Inflammatory macrophage (primary cell): ENCODE results near the gene SELL.
"Not testable (repeated sequence)": the region's sequence is repeated elsewhere in the genome, so short reads cannot be mapped to it uniquely, and the experiment has no call there.

ENCODE experiments used
- DNase-seq, 2 donors: peaks; one replicate each; pipeline ENCODE4 v3.0.0-alpha.2; 2020 to 2022

The SELL gene

DNA sequence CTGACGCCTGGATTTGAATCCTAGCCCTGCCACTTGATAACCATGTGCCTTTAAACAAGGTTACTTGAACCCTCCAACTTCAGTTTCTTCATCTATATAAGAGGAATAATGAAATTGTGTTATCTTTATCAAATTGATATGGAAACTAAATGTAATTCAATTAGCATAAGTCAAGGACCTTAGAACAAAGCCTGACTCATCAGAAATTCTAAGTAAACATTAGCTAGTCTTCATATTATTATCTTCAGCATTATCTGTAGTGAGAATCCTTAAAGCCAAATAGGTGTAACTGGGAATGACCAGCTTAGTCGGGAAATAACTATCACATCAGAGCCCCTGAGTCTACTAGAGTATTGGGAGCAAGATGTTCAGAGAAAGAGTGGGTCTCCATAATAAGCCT lies 6.6 kb downstream of the SELL start:
- no peak for DNase-seq

GRCh38 chr1:169701261-169702005 lies 10.0 kb downstream of the SELL start:
- no peak for DNase-seq

DNA sequence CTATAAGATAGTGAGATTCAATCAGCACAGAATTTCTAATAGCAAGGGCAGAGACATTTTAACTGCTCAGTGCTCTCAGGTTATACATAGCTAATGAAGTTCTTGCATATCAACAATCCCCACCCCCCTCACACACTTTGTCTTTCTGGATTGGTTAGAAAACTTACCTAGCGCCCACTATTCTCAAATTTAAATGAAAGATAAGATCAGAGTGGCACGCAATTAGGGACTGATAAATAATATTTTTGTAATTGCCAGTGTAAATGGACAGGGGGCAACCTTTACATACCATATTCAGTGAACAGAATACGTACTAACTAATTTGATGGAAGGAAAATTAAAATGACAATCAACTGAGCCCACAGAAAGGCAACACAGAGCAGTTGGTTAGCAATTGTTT lies 11.7 kb downstream of the SELL start:
- no peak for DNase-seq

- no peak for DNase-seq
Measured at GRCh38 chr1:169698976-169699375, 12.4 kb downstream of the SELL start.

DNA sequence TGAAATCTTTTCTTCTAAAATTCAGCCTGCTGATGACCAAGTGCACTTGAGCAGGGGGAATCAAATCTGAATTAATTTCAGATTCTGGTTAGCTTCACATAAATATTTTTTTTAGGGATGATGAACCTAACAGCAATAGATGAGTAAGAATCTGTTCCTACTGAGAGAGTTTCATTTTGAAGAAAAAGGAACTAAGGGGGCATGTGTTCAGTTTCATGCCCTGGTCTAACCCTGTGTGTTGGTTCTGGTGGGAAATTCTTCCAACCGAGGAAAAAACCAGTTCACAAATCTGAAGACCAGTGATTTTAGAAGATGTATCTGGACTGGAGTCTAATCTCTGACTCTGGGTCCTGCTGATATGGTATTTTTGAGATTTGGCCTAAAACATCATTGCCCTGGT lies 13.7 kb downstream of the SELL start:
- peak; percentile 44 to 53 for DNase-seq

DNA sequence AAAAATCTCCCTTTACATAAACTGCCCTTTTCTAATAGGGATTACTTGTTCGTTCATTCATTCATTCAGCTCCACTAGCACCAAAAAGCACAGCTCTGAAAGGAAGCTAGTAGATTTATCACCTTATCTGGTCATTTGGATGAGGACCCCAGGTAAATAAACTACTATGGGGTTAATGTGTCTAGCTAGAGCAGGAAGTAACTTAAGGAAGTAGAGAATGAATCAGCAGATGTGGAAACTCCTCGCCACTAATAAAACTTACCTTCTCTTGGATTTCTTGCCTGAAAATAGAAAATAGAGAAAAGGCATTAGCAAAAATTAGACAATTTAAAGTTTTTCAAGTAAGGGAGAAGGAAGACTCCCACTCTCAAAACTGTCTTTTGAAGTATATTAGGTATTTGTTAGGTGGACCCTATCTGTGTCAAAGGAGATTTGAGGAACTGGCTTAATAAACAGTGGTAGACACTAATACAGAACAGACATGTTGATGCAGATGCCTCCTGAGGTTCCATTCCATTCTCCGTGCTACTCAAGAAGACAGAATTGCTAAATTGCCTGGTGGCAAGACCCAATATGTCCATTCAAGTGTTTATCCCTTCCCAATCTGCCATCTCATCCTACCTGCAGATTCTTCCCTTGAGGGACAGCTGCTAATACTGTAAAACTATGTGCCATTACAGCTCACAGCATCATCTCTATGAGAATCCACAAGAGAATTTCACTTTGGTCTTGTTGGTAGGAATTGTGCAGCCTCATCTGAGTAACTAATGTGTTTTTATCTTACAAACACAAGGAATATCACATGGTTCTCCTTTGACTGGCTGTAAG lies 14.9 kb downstream of the SELL start:
- peak in 1 of 2 donors; percentile 30 for DNase-seq

- no peak for DNase-seq
Measured at GRCh38 chr1:169694304-169695075, 16.9 kb downstream of the SELL start.

DNA sequence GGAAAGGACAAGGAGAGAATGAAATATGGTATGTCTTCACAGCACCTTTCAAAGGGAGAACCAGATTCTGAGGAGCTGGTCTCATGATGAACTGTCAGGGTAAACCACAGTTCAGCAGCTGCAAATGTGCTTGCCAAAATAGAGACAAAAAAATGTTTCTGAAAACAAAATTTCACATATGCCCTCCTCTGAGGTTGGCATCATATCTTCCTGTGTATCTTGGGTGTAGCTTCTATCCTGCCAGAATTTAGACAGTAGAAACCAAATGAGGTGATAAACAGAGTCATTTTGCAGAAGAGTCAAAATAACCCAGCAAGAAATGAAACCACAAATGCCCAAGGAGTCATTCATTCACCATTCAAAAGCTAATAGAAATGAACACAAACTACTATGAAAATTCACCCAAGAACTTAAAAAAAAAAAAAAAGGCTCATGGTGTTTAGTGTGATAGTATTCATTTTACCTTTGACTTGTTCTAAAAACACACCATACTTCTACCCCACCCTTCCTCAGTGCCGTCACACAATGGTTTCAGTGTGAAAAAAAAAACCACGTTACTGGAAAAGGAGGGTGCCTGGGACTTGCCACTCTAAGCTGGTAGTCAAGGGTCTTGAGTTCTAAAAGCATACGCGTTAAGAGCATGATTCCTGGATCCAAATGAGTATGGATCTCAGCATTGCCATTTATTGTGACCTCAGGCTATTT lies 18.5 kb downstream of the SELL start:
- DNase-seq, result peak; percentile 40 to 50

- DNase-seq, result no peak
Measured at GRCh38 chr1:169690489-169690888, 20.9 kb downstream of the SELL start.

- no peak for DNase-seq
Measured at GRCh38 chr1:169689395-169689794, 22.0 kb downstream of the SELL start.

DNA sequence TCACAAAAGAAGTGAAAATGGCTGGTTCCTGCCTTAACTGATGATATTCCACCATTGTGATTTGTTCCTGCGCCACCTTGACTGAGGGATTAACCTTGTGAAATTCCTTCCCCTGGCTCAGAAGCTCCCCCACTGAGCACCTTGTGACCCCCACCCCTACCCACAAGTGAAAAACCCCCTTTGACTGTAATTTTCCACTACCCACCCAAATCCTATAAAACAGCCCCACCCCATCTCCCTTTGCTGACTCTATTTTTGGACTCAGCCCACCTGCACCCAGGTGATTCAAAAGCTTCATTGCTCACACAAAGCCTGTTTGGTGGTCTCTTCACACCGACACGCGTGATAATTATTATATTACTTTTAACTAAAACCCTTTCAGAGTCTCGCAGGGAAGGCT lies 23.0 kb downstream of the SELL start:
- DNase-seq, result not testable (repeated sequence)

DNA sequence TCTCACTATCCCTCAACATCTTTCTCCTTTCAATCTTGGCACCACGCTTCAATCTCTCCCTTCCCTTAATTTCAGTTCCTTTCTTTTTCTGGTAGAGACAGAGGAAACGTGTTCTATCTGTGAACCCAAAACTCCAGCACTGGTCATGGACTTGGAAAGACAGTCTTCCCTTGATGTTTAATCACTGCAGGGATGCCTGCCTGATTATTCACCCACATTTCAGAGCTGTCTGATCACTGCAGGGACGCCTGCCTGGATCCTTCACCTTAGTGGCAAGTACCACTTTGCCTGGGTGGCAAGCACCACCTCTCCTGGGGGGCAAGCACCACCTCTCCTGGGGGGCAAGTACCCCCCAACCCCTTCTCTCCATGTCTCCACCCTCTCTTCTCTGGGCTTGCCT lies 27.8 kb downstream of the SELL start:
- no peak for DNase-seq

DNA sequence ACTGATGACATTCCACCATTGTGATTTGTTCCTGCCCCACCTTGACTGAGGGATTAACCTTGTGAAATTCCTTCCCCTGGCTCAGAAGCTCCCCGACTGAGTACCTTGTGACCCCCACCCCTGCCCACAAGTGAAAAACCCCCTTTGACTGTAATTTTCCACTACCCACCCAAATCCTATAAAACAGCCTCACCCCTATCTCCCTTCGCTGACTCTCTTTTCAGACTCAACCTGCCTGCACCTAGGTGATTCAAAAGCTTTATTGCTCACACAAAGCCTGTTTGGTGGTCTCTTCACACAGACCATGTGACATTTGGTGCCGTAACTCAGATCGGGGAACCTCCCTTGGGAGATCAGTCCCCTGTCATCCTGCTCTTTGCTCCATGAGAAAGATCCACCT lies 28.3 kb downstream of the SELL start:
- not testable (repeated sequence) for DNase-seq

- DNase-seq, result no peak
Measured at GRCh38 chr1:169682071-169682470, 29.3 kb downstream of the SELL start.

DNA sequence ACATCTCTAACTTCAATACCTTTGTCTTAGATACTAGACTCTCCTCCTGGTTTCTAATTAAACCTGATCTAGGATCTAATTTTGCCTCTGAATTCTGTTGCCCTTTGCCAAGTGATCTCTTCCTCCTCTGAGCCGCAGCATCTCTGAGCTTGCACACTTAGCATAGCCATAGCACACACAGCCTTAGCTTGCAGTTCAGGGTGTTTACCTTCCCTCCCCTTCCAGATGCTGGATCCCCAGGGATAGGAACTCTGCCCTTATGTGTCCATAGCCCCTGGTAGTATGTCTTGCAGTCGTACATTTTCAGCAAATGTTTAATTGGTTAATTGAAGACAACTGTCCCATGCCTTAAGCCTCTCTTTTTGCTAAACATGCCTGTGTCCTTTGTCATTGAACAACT lies 30.3 kb downstream of the SELL start:
- DNase-seq, result no peak

DNA sequence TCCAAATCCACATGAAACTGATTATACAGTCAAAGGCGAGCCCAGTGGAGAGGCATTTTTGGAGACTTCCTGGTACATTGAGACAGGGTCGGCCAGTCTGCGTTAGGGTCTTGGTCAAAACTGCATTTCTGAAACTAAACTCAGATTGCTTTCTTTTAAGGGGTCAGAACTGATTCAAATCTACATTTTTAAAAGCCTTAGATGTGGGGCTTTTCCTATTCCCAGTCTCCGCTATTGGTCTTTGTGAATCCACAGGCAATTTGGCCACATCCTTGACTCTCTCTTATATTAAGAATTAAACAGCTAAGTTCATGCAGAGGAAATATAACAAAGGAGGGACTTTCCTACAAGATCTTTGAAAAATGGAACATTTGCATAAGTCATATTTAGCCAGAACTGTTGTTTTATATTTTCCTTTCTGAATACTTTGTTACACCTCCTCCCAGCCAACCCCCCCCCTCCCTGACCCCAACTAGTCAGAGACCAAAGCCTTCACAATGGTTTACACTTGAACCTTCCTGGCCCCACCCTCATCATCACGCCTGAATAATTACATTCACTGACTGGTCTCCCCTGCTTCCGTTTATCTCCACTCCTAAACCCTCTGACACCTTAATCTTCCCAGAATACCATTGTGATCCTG lies 30.9 kb downstream of the SELL start:
- DNase-seq, result no peak

DNA sequence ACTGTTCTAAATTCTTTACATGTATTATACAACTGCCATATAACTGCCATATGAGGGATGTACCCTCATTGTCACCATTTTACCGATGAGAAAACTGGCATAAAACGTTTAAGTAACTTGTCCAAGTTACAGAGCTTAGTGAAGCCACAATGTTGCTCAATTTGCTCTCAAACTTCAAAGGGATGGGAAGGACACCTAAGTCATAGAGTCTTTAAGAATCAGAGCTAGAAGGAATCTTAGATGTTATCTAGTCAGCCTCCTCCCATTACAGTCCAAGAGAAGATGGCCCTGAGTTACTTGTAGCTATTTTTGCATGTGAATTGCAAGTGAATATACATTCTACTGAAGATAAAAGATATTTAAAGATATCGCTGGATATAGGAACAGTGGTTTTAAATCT lies 31.7 kb downstream of the SELL start:
- DNase-seq, result no peak

- no peak for DNase-seq
Measured at GRCh38 chr1:169676001-169676400, 35.4 kb downstream of the SELL start.

GRCh38 chr1:169670836-169671235 lies 40.6 kb downstream of the SELL start:
- DNase-seq, result no peak

DNA sequence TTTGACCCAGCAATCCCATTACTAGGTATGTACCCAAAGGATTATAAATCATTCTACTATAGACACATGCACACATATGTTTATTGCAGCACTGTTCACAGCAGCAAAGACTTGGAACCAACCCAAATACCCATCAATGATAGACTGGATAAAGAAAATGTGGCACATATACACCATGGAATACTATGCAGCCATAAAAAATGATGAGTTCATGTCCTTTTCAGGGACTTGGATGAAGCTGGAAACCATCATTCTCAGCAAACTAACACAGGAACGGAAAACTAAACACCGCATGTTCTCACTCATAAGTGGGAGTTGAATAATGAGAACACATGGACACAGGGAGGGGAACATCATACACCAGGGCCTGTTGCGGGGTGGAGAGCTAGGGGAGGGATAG lies 41.2 kb downstream of the SELL start:
- DNase-seq, result not testable (repeated sequence)

GRCh38 chr1:169667699-169668596 lies 43.5 kb downstream of the SELL start:
- not testable (repeated sequence) for DNase-seq
